ENCODE measurements around the gene VLDLR.

The VLDLR gene

DNA sequence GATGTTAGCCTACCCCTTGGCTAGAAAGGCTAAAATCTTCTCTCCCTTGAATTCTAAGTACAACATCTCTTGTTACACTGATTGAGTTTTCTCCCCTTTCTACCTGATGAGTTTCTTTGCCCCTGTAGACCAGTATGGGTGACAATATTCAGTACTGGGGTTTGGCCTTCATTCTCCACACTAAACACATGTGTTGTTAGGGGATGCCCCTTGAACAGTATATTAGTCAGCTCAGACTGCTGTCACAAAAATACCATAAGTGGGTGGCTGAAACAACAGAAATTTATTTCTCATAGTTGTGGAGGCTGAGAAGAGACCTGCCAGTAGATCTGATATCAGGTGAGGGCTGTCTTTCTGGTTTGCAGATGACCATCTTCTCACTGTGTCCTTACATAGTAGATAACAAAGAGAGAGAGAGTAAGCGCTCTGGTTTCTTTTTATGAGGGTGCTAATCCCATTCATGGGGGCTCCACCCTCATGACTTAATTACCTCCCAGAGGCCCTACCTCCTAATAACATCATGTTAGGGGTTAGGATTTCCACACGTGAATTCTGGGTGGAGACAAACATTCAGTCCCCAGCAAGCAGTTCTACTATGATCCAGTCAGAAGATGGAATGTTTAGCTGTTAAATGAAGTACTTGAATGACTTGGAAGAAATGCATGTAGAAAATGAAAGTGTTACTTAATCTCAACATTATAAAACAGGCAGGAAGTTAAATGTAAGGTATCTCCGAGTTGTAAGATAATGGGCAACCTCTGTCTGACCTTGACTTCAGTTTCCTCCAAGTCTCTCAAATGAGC is 17.5 kb downstream of the VLDLR start:
- no peak for DNase-seq (ENCODE audit: low read depth)
- TF ChIP-seq CTCF (IDR thresholded peaks at IDR 0.05; ENCODE audit: low read length, missing control alignments): no peak
- H3K4me3 ChIP-seq (replicated peaks; ENCODE audit: low read depth, low read length): no peak overlapping the region

DNA sequence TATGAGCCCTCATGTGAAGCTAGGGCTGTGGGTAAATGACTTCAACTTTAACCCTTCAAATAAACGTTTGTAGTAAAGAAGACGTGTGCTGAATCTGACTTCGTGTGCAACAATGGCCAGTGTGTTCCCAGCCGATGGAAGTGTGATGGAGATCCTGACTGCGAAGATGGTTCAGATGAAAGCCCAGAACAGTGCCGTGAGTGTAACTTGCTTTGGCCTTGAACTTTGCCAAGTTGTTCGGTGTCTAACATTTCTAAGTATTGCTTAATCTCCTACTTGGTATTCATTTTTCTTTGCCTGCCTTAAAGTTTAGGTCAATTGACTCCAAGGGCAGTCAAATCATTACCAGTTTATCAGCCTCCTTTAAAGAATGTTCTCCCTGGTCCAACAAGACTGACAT is 18.2 kb downstream of the VLDLR start:
- H3K4me3 ChIP-seq (replicated peaks; ENCODE audit: low read depth, low read length): no peak overlapping the region
- DNase-seq (ENCODE audit: low read depth): no peak
- TF ChIP-seq CTCF (IDR thresholded peaks at IDR 0.05; ENCODE audit: low read length, missing control alignments): no peak

GRCh38 chr9:2640570-2640969 is 19.0 kb downstream of the VLDLR start:
- TF ChIP-seq CTCF (IDR thresholded peaks at IDR 0.05; ENCODE audit: low read length, missing control alignments): no peak
- H3K4me3 ChIP-seq (replicated peaks; ENCODE audit: low read depth, low read length): no peak overlapping the region
- no peak for DNase-seq (ENCODE audit: low read depth)

GRCh38 chr9:2641033-2641432 is 19.4 kb downstream of the VLDLR start:
- no peak for DNase-seq (ENCODE audit: low read depth)
- no peak overlapping the region for H3K4me3 ChIP-seq (replicated peaks; ENCODE audit: low read depth, low read length)

DNA sequence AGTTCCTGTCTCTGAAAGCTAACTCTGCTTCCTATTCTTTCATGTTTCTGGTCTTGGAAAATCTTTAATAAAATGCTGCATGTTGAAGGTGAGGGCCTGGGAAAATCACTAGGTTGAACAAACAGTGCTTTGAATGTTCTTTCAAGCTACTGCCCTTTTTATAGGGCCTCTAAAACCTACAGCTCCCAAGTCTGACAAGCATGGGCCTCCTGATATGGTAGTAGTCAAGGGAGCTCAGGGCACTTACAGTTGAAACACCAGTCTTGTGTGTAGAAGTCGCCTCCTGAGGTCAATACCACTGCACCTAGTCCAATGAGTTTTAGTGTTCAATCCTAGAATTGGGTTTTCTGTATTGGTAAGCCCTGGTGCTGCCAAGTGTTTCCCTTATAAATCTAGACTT is 20.5 kb downstream of the VLDLR start:
- no peak for TF ChIP-seq CTCF (IDR thresholded peaks at IDR 0.05; ENCODE audit: low read length, missing control alignments)
- no peak overlapping the region for H3K4me3 ChIP-seq (replicated peaks; ENCODE audit: low read depth, low read length)
- DNase-seq (ENCODE audit: low read depth): no peak

More at GRCh38 chr9:2641033-2641432, 19.4 kb downstream of the VLDLR start:
- TF ChIP-seq CTCF (IDR thresholded peaks at IDR 0.05; ENCODE audit: low read length, missing control alignments): no peak

- TF ChIP-seq CTCF (IDR thresholded peaks at IDR 0.05; ENCODE audit: low read length, missing control alignments): no peak
- no peak overlapping the region for H3K4me3 ChIP-seq (replicated peaks; ENCODE audit: low read depth, low read length)
- no peak for DNase-seq (ENCODE audit: low read depth)
These were observed 24.0 kb downstream of the VLDLR start for GRCh38 chr9:2645569-2645968.

DNA sequence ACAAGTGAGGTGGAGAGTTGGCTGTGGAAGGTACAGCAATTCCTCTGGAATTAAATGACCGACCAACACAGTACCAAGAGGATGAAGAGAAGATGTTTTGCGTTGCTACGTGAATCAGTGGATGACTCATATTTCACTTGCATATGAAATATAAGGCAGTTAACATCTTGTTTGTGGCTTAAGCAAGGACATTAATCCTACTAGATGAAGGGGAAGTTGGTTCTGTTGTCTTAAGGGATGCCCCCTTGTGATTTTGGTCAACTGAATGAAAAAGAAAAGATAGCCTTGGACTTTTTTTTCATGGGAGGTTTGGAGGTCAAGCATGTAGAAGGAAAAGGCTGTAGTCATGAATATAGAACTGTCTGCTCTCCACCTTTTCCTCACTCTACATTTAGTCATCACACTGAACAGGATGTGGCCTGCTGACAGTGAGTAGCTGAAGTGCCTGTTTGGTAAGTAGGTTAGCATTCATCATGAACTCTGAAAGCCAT is 33.9 kb downstream of the VLDLR start:
- no peak for TF ChIP-seq CTCF (IDR thresholded peaks at IDR 0.05; ENCODE audit: low read length, missing control alignments)
- DNase-seq (ENCODE audit: low read depth): peak; percentile 82
- H3K4me3 ChIP-seq (replicated peaks; ENCODE audit: low read depth, low read length): no peak overlapping the region

Measured in fibroblast of pulmonary artery (primary cell).